GM12891 (cell line): Measurements from ENCODE around the gene JAM3.

Source experiments
- PAX5 ChIP-seq: IDR thresholded peaks from 2 replicates; pipeline ENCODE4 v1.6.1; 2011; ENCODE audit warnings: low read length, moderate library complexity, mild to moderate bottlenecking; ENCODE audit not compliant: insufficient read depth, severe bottlenecking
- POLR2A ChIP-seq: IDR thresholded peaks from 2 replicates; pipeline ENCODE4 v1.6.1; 2011; ENCODE audit warnings: low read depth, low read length, control low read depth
- POLR2AphosphoS5 ChIP-seq: IDR thresholded peaks from 2 replicates; pipeline ENCODE4 v1.6.1; 2011; ENCODE audit warnings: low read depth, low read length, control low read depth
- POU2F2 ChIP-seq: IDR thresholded peaks from 2 replicates; pipeline ENCODE4 v1.6.1; 2011; ENCODE audit warnings: low read depth, mild to moderate bottlenecking, control low read depth, low read length, moderate library complexity
- SPI1 ChIP-seq: IDR thresholded peaks from 2 replicates; pipeline ENCODE4 v1.6.1; 2011; ENCODE audit warnings: low read depth, low read length, control low read depth
- TAF1 ChIP-seq: IDR thresholded peaks from 2 replicates; pipeline ENCODE4 v1.6.1; 2011; ENCODE audit warnings: low read depth, low read length, control low read depth

GRCh38 chr11:134098566-134099184 lies 29.8 kb downstream of the JAM3 start:
- no peak for TF ChIP-seq POLR2AphosphoS5
- TF ChIP-seq POLR2A = no peak
- no peak for TF ChIP-seq SPI1
- no peak for TF ChIP-seq TAF1
- TF ChIP-seq PAX5 = no peak
- no peak for TF ChIP-seq POU2F2
